ENCODE results near the gene GTF2A1L. TPM values are rescaled to one million over a fixed set of nuclear protein-coding genes. Genes with fewer than 3 reads are reported as not detected.

GTF2A1L gene
- total and polyA plus RNA-seq, 10 of the 15 experiments (the other 5 are each of a cell fraction or from before 2014, with no cell fraction given) = not detected

- TF ChIP-seq MLLT1 (IDR thresholded peaks at IDR 0.05) (no peak), FOXK2 (IDR thresholded peaks at IDR 0.05) (no peak), POLR2AphosphoS5 (IDR thresholded peaks at IDR 0.05; ENCODE audit: low read length) (no peak), SMC3 (IDR thresholded peaks at IDR 0.05; ENCODE audit: borderline replicate concordance, low read length) (no peak)
Measured at GRCh38 chr2:48638261-48638660, 20.6 kb downstream of the GTF2A1L start (continued).

- no TSS peak for BruUV-seq (replicated peaks)
- TF ChIP-seq SUZ12 (IDR thresholded peaks at IDR 0.05; ENCODE audit: unreplicated experiment) (no peak), ZNF274 (IDR thresholded peaks at IDR 0.05; ENCODE audit: insufficient read depth, insufficient read length) (no peak), SPI1 (IDR thresholded peaks at IDR 0.05; ENCODE audit: borderline replicate concordance, insufficient read depth, low read depth, low read length) (no peak), ZNF384 (IDR thresholded peaks at IDR 0.05; ENCODE audit: borderline replicate concordance, low read depth, low read length) (no peak), SUPT20H (IDR thresholded peaks at IDR 0.05; ENCODE audit: borderline replicate concordance, control insufficient read depth, low read depth, low read length) (no peak), RB1 (IDR thresholded peaks at IDR 0.05; ENCODE audit: borderline replicate concordance) (no peak), MYB (IDR thresholded peaks at IDR 0.05; ENCODE audit: borderline replicate concordance, low read depth, low read length) (no peak), E4F1 (IDR thresholded peaks at IDR 0.05; ENCODE audit: borderline replicate concordance, partially characterized antibody) (no peak), CBFB (IDR thresholded peaks at IDR 0.05; ENCODE audit: low read depth) (no peak), ETV6 (conservative IDR thresholded peaks at IDR 0.05 in 1 of 2, IDR thresholded peaks at IDR 0.05 in 1 of 2; ENCODE audit: borderline replicate concordance in 1 of 2, low read depth in 1 of 2) (no peak), ZBTB40 (IDR thresholded peaks at IDR 0.05; ENCODE audit: borderline replicate concordance) (no peak)
Measured at GRCh38 chr2:48651158-48651790, 33.6 kb downstream of the GTF2A1L start.

More at GRCh38 chr2:48651158-48651790, 33.6 kb downstream of the GTF2A1L start:
- Histone ChIP-seq H2AFZ (ENCODE audit: control insufficient read depth, low read depth, low read length) (no peak overlapping the region), H3K27ac (ENCODE audit: control insufficient read depth, insufficient read depth) (no peak overlapping the region), H3K4me1 (ENCODE audit: control insufficient read depth, insufficient read depth, low read length) (no peaks in the 10 kb centered on the region), H4K20me1 (ENCODE audit: control insufficient read depth, insufficient read depth) (no peaks in the 10 kb centered on the region), H3K27me3 (replicated peaks in 1 of 2; ENCODE audit: control insufficient read depth in 2 of 2, insufficient read depth in 2 of 2, low read length in 1 of 2) (no peaks in the 10 kb centered on the region), H3K4me2 (ENCODE audit: control insufficient read depth, insufficient read depth) (no peak overlapping the region), H3K9ac (ENCODE audit: control insufficient read depth, insufficient read depth, low read length) (no peak overlapping the region), H3K36me3 (ENCODE audit: control insufficient read depth in 2 of 2, insufficient read depth in 2 of 2, low read length in 1 of 2) (no peaks in the 10 kb centered on the region), H3K9me3 (replicated peaks; ENCODE audit: control insufficient read depth, insufficient read depth, low read length) (no peaks in the 10 kb centered on the region), H3K79me2 (ENCODE audit: control insufficient read depth, insufficient read depth, low read length) (no peaks in the 10 kb centered on the region), H3K4me3 (no peak overlapping the region)
- intact Hi-C loops (cut with micrococcal nuclease; ENCODE audit: unreplicated experiment) (no loop called here), in situ Hi-C loops (cut with MboI) (no loop called here)
- DNase-seq (ENCODE audit: low read depth, low spot score) = no peak
- ChIA-PET SMC1A (ENCODE audit: uncharacterized antibody, unreplicated experiment) (no interaction called here), RAD21 (ENCODE audit: unreplicated experiment) (no interaction called here), CTCF (no interaction called here), POLR2A (no interaction called here)
- ATAC-seq = no peak
- 8% methylated on average over 4 of the region's 4 CpGs for WGBS (ENCODE audit: insufficient coverage, insufficient replicate concordance, low lambda C conversion rate, missing lambda C conversion rate)
- no peak for FAIRE-seq
